Measurements from ENCODE around the gene SPSB1.
A peak's percentile ranks its signal among the peaks of the same experiment; 100 is the strongest.

SPSB1 gene

GRCh38 chr1:9371391-9371935, 78.8 kb downstream of the SPSB1 start:
- Mint-ChIP-seq H3K9me3 (no peaks in the 10 kb centered on the region), H3K27ac (peak overlapping the region; percentile 99), H3K4me3 (peak overlapping the region; percentile 65), H3K27me3 (ENCODE audit: low read depth, poor library complexity) (no peaks in the 10 kb centered on the region), H3K4me1 (peaks cover 75% of the 10 kb centered on the region), H3K36me3 (ENCODE audit: low read depth) (no peaks in the 10 kb centered on the region)
- DNase-seq = peak; percentile 74
- TF ChIP-seq, protein P1, sequence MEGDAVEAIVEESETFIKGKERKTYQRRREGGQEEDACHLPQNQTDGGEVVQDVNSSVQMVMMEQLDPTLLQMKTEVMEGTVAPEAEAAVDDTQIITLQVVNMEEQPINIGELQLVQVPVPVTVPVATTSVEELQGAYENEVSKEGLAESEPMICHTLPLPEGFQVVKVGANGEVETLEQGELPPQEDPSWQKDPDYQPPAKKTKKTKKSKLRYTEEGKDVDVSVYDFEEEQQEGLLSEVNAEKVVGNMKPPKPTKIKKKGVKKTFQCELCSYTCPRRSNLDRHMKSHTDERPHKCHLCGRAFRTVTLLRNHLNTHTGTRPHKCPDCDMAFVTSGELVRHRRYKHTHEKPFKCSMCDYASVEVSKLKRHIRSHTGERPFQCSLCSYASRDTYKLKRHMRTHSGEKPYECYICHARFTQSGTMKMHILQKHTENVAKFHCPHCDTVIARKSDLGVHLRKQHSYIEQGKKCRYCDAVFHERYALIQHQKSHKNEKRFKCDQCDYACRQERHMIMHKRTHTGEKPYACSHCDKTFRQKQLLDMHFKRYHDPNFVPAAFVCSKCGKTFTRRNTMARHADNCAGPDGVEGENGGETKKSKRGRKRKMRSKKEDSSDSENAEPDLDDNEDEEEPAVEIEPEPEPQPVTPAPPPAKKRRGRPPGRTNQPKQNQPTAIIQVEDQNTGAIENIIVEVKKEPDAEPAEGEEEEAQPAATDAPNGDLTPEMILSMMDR (IDR thresholded peaks at IDR 0.05) = no peak

- H3K9me3 Mint-ChIP-seq = no peaks in the 10 kb centered on the region
- peak overlapping the region; percentile 99 for H3K27ac Mint-ChIP-seq
- H3K36me3 Mint-ChIP-seq (ENCODE audit: low read depth) = no peaks in the 10 kb centered on the region
- no peaks in the 10 kb centered on the region for H3K27me3 Mint-ChIP-seq (ENCODE audit: low read depth, poor library complexity)
- H3K4me3 Mint-ChIP-seq = peak overlapping the region; percentile 34
- TF ChIP-seq, protein P1 (IDR thresholded peaks at IDR 0.05) = no peak
- no peak for DNase-seq
- H3K4me1 Mint-ChIP-seq = peaks cover 80% of the 10 kb centered on the region
Observed at GRCh38 chr1:9371951-9372350, 79.3 kb downstream of the SPSB1 start.

GRCh38 chr1:9373619-9374018, 80.9 kb downstream of the SPSB1 start:
- DNase-seq = no peak
- TF ChIP-seq, protein P1 (IDR thresholded peaks at IDR 0.05) = no peak
- no peaks in the 10 kb centered on the region for H3K27me3 Mint-ChIP-seq (ENCODE audit: low read depth, poor library complexity)
- peaks cover 88% of the 10 kb centered on the region for H3K4me1 Mint-ChIP-seq
- no peaks in the 10 kb centered on the region for H3K9me3 Mint-ChIP-seq
- H3K4me3 Mint-ChIP-seq = peak overlapping the region; percentile 31
- no peaks in the 10 kb centered on the region for H3K36me3 Mint-ChIP-seq (ENCODE audit: low read depth)
- H3K27ac Mint-ChIP-seq = no peak overlapping the region

DNA sequence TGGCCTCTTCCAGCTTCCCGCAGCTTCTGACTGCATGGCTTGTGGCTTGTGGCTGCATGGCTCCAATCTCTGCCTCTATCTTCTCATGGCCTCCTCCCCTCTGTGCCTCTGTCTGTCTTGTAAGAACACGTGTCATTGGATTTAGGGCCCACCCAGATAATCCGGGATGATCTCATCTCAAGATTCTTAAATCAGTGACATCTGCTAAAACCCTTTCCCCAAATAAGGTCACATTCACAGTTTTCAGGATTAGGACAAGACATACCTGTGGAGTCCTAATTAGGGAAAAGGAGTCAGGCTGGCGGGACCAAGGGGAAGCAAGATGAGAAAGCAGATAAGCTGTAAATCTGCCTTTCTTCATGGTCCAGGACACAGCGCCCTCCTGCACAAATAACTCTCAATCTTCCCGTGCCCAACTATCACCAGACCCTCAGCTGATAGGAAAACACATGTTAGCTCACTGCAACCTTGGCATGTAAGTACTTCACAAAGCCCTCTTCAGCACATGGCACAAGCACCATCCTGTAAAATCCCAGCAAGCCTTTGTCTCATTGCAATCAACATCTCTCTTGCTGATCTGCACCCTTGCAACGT, 82.2 kb downstream of the SPSB1 start:
- Mint-ChIP-seq H3K27me3 (ENCODE audit: low read depth, poor library complexity) (no peaks in the 10 kb centered on the region), H3K36me3 (ENCODE audit: low read depth) (no peaks in the 10 kb centered on the region), H3K27ac (peak overlapping the region; percentile 41), H3K4me3 (peak overlapping the region; percentile 38), H3K9me3 (no peaks in the 10 kb centered on the region), H3K4me1 (peaks cover 82% of the 10 kb centered on the region)
- no peak for DNase-seq
- TF ChIP-seq, protein P1 (IDR thresholded peaks at IDR 0.05) = no peak

DNA sequence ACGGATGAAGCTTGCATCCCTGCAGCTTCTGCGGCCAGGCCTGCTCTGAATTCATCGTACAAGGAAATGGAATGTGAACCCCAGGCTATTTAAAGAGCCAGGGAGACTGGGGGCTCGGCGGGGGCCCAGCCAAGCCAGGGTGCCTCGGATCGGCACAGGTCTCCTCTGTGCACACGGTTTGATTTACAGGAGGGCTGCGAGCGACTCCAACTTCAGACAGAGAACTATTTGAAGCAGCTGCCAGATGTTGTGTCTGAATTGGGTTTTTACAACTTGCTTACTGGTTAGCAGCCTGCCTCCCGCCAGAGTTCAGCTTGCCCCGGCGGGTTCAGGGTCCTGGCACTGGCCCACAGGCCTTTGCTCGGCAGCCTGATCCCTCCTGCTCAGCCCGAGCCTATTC, 83.2 kb downstream of the SPSB1 start:
- Mint-ChIP-seq H3K27ac (peak overlapping the region; percentile 96), H3K36me3 (ENCODE audit: low read depth) (no peaks in the 10 kb centered on the region)

More for the DNA sequence above, 83.2 kb downstream of the SPSB1 start:
- H3K27me3 Mint-ChIP-seq (ENCODE audit: low read depth, poor library complexity) = no peaks in the 10 kb centered on the region
- H3K9me3 Mint-ChIP-seq = no peaks in the 10 kb centered on the region
- no peak for DNase-seq
- TF ChIP-seq, protein P1 (IDR thresholded peaks at IDR 0.05) = no peak
- peak overlapping the region; percentile 36 for H3K4me3 Mint-ChIP-seq
- H3K4me1 Mint-ChIP-seq = peaks cover 72% of the 10 kb centered on the region
